ENCODE data around the gene ZCCHC14. TPM values are rescaled to one million over a fixed set of nuclear protein-coding genes. Genes with fewer than 3 reads are reported as not detected.
A peak's percentile ranks its signal among the peaks of the same experiment; 100 is the strongest.
"Not testable (repeated sequence)": the region's sequence is repeated elsewhere in the genome, so short reads cannot be mapped to it uniquely, and the experiment has no call there.

The ZCCHC14 gene
- total and polyA plus RNA-seq, 4 donors: 6.6 to 42.5 (median 27.8) TPM

DNA sequence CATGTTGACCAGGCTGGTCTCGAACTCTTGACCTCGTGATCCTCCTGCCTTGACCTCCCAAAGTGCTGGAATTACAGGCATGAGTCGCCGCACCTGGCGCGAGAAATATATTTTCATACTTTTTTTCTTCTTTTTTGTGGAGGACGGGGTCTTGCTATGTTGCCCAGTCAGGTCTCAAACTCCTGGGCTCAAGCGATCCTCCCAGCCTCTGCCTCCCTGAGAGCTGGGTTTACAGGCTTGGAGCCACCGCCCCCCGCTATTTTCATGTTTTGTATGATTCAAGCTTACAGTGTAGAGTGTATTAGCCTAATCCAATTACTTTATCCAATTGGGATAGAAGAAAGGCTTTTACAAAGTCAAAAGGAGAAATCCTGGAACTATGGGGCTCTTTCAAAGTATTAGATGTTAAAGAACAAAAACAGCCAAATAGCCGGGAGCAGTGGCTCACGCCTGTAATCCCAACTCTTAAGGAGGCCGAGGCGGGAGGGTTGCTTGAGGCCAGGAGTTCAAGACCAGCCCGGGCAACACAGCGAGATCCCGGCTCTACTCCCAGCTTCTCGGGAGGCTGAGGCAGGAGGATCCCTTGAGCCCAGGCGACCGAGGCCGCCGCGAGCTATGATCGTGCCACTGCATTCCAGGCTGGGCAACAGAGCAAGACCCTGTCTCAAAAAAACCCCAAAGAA is 102.0 kb downstream of the ZCCHC14 start:
- intact Hi-C loops (cut with DNase I): loop anchor here (5.0 to 10.0 kb wide), 4 partner anchors 84 to 374 kb away; partner anchors contain the start of gene KLHDC4 (in 1 of the 2)
- WGBS, 2 donors: 95 to 96% methylated on average over 24 of the region's 24 CpGs
- ATAC-seq (ENCODE audit: low FRiP score) (no peak), DNase-seq (peak in 1 of 2 donors; percentile 36)
- peaks cover 0 to 4% of the 10 kb centered on the region in 2 donors for H3K4me1 ChIP-seq (ENCODE audit: control insufficient read depth in 1 of 2, insufficient read depth in 2 of 2, low read length in 2 of 2)
- no peaks in the 10 kb centered on the region for H3K36me3 ChIP-seq (ENCODE audit: control insufficient read depth in 1 of 2, insufficient read depth in 2 of 2, low read length in 1 of 2)
- no peaks in the 10 kb centered on the region for H3K9me3 ChIP-seq (ENCODE audit: control insufficient read depth, low read length)
- peak overlapping the region in 1 of 2 donors; percentile 94 for H3K27ac ChIP-seq (ENCODE audit: low read depth in 1 of 2, low read length in 2 of 2)
- peaks cover 0 to 2% of the 10 kb centered on the region in 2 donors for H3K27me3 ChIP-seq (ENCODE audit: control insufficient read depth in 1 of 2, insufficient read depth in 2 of 2, low read length in 1 of 2)
- H3K4me3 ChIP-seq (ENCODE audit: low read length in 2 of 2): no peak overlapping the region

GRCh38 chr16:87389914-87390313 is 102.9 kb downstream of the ZCCHC14 start:
- intact Hi-C loops (cut with DNase I): loop anchor here (5.0 to 10.0 kb wide), 6 partner anchors 85 to 825 kb away; partner anchors contain the start of genes FOXC2 (in 1 of the 2) and KLHDC4 (in 1 of the 2)

DNA sequence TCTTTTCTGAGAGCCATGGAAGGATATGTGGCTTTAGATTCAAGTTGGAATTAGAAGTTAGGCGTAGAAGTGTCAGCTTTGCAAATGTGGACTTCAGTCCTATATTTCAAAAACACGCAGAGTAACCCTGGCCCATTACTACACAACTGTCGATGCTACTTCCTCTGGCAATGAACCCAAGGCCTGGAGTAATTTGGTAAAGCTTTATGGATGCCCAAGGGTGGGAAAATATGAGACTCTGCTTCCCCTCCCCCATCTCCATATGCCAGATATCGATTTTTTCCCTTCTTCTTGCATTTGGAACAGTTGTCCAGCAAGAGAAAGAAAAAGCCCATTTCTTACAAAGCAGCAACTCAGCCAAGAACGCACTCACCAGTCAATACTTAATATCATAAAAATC is 103.6 kb downstream of the ZCCHC14 start:
- Histone ChIP-seq H3K36me3 (ENCODE audit: control insufficient read depth in 1 of 2, insufficient read depth in 2 of 2, low read length in 1 of 2) (no peaks in the 10 kb centered on the region), H3K9me3 (ENCODE audit: control insufficient read depth, low read length) (no peaks in the 10 kb centered on the region), H3K27me3 (ENCODE audit: control insufficient read depth in 1 of 2, insufficient read depth in 2 of 2, low read length in 1 of 2) (peaks cover 0 to 2% of the 10 kb centered on the region in 2 donors), H3K4me1 (ENCODE audit: control insufficient read depth in 1 of 2, insufficient read depth in 2 of 2, low read length in 2 of 2) (peaks cover 0 to 4% of the 10 kb centered on the region in 2 donors), H3K27ac (ENCODE audit: low read depth in 1 of 2, low read length in 2 of 2) (no peak overlapping the region), H3K4me3 (ENCODE audit: low read length in 2 of 2) (no peak overlapping the region)
- 79 to 81% methylated on average over 5 of the region's 5 CpGs for WGBS, 2 donors
- DNase-seq: no peak
- intact Hi-C loops (cut with DNase I): loop anchor here (10.0 kb wide), 2 partner anchors 454 to 824 kb away; partner anchors contain the start of gene FOXC2 (in 1 of the 2)
- ATAC-seq (ENCODE audit: low FRiP score): no peak

More at GRCh38 chr16:87389914-87390313, 102.9 kb downstream of the ZCCHC14 start:
- not testable (repeated sequence) for H3K27ac ChIP-seq (ENCODE audit: low read depth in 1 of 2, low read length in 2 of 2); H3K4me1 ChIP-seq (ENCODE audit: control insufficient read depth in 1 of 2, insufficient read depth in 2 of 2, low read length in 2 of 2); H3K27me3 ChIP-seq (ENCODE audit: control insufficient read depth in 1 of 2, insufficient read depth in 2 of 2, low read length in 1 of 2); DNase-seq; H3K4me3 ChIP-seq (ENCODE audit: low read length in 2 of 2); ATAC-seq (ENCODE audit: low FRiP score); H3K36me3 ChIP-seq (ENCODE audit: control insufficient read depth in 1 of 2, insufficient read depth in 2 of 2, low read length in 1 of 2); H3K9me3 ChIP-seq (ENCODE audit: control insufficient read depth, low read length)
- WGBS, 2 donors: 94 to 95% methylated on average over 9 of the region's 9 CpGs

DNA sequence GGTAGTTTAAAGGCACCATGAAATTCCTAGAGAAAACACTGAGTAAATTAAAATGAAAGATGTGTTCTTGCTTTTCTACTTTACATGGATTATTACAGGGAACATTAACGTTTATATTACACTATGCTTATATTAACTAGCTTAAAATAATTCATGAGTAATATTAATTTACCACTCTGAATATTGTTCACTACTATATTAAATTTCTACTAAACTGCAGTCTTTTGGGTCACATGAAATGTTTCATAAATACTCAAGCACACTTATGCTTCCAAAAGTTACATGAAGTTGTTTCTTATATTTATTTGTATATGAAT is 104.0 kb downstream of the ZCCHC14 start:
- intact Hi-C loops (cut with DNase I): loop anchor here (10.0 kb wide), 2 partner anchors 454 to 824 kb away; partner anchors contain the start of gene FOXC2 (in 1 of the 2)
- DNase-seq (no peak), ATAC-seq (ENCODE audit: low FRiP score) (no peak)
- H3K4me3 ChIP-seq (ENCODE audit: low read length in 2 of 2): no peak overlapping the region
- H3K27me3 ChIP-seq (ENCODE audit: control insufficient read depth in 1 of 2, insufficient read depth in 2 of 2, low read length in 1 of 2): peaks cover 0 to 2% of the 10 kb centered on the region in 2 donors
- H3K27ac ChIP-seq (ENCODE audit: low read depth in 1 of 2, low read length in 2 of 2): no peak overlapping the region
- H3K4me1 ChIP-seq (ENCODE audit: control insufficient read depth in 1 of 2, insufficient read depth in 2 of 2, low read length in 2 of 2): peaks cover 0 to 4% of the 10 kb centered on the region in 2 donors
- no peaks in the 10 kb centered on the region for H3K9me3 ChIP-seq (ENCODE audit: control insufficient read depth, low read length)
- 8 to 16% methylated on average over 1 of the region's 1 CpG for WGBS, 2 donors
- H3K36me3 ChIP-seq (ENCODE audit: control insufficient read depth in 1 of 2, insufficient read depth in 2 of 2, low read length in 1 of 2): no peaks in the 10 kb centered on the region

GRCh38 chr16:87387942-87388817 is 104.6 kb downstream of the ZCCHC14 start:
- Histone ChIP-seq H3K36me3 (ENCODE audit: control insufficient read depth in 1 of 2, insufficient read depth in 2 of 2, low read length in 1 of 2) (no peaks in the 10 kb centered on the region), H3K4me3 (ENCODE audit: low read length in 2 of 2) (peak overlapping the region in 1 of 2 donors; percentile 13), H3K27me3 (ENCODE audit: control insufficient read depth in 1 of 2, insufficient read depth in 2 of 2, low read length in 1 of 2) (peaks cover 0 to 2% of the 10 kb centered on the region in 2 donors), H3K27ac (ENCODE audit: low read depth in 1 of 2, low read length in 2 of 2) (peak overlapping the region; percentile 50 to 97), H3K4me1 (ENCODE audit: control insufficient read depth in 1 of 2, insufficient read depth in 2 of 2, low read length in 2 of 2) (peaks cover 0 to 4% of the 10 kb centered on the region in 2 donors), H3K9me3 (ENCODE audit: control insufficient read depth, low read length) (no peaks in the 10 kb centered on the region)
- intact Hi-C loops (cut with DNase I): loop anchor here (10.0 kb wide), 2 partner anchors 453 to 823 kb away; partner anchors contain the start of gene FOXC2 (in 1 of the 2)
- WGBS, 2 donors: 7% methylated on average over 18 of the region's 18 CpGs
- ATAC-seq (ENCODE audit: low FRiP score): peak; percentile 84
- DNase-seq: peak; percentile 93 to 95

- DNase-seq; H3K36me3 ChIP-seq (ENCODE audit: control insufficient read depth in 1 of 2, insufficient read depth in 2 of 2, low read length in 1 of 2); H3K9me3 ChIP-seq (ENCODE audit: control insufficient read depth, low read length); H3K27me3 ChIP-seq (ENCODE audit: control insufficient read depth in 1 of 2, insufficient read depth in 2 of 2, low read length in 1 of 2); H3K4me1 ChIP-seq (ENCODE audit: control insufficient read depth in 1 of 2, insufficient read depth in 2 of 2, low read length in 2 of 2); H3K4me3 ChIP-seq (ENCODE audit: low read length in 2 of 2); ATAC-seq (ENCODE audit: low FRiP score): not testable (repeated sequence)
- intact Hi-C loops (cut with DNase I): loop anchor here (5.0 to 10.0 kb wide), 4 partner anchors 68 to 828 kb away; partner anchors contain the start of genes C16orf95 (in 2 of the 2), FOXC2 (in 1 of the 2) and MTHFSD (in 1 of the 2)
- H3K27ac ChIP-seq (ENCODE audit: low read depth in 1 of 2, low read length in 2 of 2): peak overlapping the region in 1 of 2 donors; percentile 85
- 77 to 80% methylated on average over 12 of the region's 12 CpGs for WGBS, 2 donors
Observed at GRCh38 chr16:87384875-87385167, 108.0 kb downstream of the ZCCHC14 start.

DNA sequence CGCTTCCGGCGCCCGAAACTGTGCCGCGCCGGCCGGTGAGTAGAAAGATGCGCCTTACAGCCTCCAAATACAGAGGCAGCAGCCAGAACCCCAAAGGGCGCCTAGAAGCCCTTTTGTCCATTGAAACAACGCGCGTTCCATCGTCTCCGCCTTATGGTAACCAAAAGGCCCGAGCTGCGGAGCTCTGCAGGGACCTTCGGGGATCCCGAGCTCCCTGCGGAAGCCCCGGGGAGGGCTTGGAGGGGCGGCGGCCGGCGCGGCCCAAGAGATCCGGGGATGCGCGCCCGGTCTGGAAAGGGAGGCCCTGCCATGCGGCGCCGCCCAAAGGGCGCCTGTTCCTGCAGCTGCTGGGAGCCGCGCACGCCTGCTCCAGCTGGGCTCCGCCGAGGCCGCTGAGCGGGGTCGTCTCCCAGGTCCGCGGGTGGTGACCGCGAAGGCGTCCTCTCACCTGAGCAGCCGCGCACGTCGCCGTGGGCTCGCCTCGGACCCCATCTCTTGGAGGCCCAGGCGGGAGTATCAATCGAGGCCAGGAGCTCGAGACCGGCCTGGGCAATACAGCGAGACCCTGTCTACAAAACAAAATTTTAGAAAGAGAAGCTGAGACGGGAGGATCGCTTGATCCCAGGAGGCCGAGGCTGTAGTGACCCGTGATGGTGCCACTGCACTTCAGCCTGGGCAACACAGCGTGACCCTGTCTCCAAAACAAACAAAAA is 108.5 kb downstream of the ZCCHC14 start:
- peak; percentile 71 to 86 for DNase-seq
- H3K4me3 ChIP-seq (ENCODE audit: low read length in 2 of 2): peak overlapping the region; percentile 76 to 80
- H3K27ac ChIP-seq (ENCODE audit: low read depth in 1 of 2, low read length in 2 of 2): peak overlapping the region; percentile 46 to 85
- H3K27me3 ChIP-seq (ENCODE audit: control insufficient read depth in 1 of 2, insufficient read depth in 2 of 2, low read length in 1 of 2): no peaks in the 10 kb centered on the region
- no peaks in the 10 kb centered on the region for H3K36me3 ChIP-seq (ENCODE audit: control insufficient read depth in 1 of 2, insufficient read depth in 2 of 2, low read length in 1 of 2)
- H3K4me1 ChIP-seq (ENCODE audit: control insufficient read depth in 1 of 2, insufficient read depth in 2 of 2, low read length in 2 of 2): peaks cover 0 to 6% of the 10 kb centered on the region in 2 donors
- intact Hi-C loops (cut with DNase I): loop anchor here (5.0 to 10.0 kb wide), 4 partner anchors 67 to 827 kb away; partner anchors contain the start of genes C16orf95 (in 2 of the 2), FOXC2 (in 1 of the 2) and MTHFSD (in 1 of the 2)
- H3K9me3 ChIP-seq (ENCODE audit: control insufficient read depth, low read length): no peaks in the 10 kb centered on the region
- WGBS, 2 donors: 5% methylated on average over 61 to 64 of the region's 64 CpGs
- peak; percentile 62 for ATAC-seq (ENCODE audit: low FRiP score)

Measured in aorta (tissue), 5 donors.